B cell (primary cell): ENCODE measurements around the gene SAMD4A. TPM values are rescaled to one million over a fixed set of nuclear protein-coding genes. Genes with fewer than 3 reads are reported as not detected.

Source experiments
- ATAC-seq: fragments of 200-7000 bp; cut with Tn5 transposase; one replicate; pipeline ENCODE4 v1.10.0; 2021; ENCODE audit warnings: low read depth, mild to moderate bottlenecking, moderate number of reproducible peaks, moderate library complexity
- CTCF ChIA-PET: fragments of 350-600 bp; sonication (Branson Sonifier 250); formaldehyde crosslinking; loops from one replicate; lab custom pipeline; 2021; ENCODE audit warnings: antibody characterized with exemption, inconsistent platforms; lab: Charles Lee
- POLR2A ChIA-PET: fragments of 350-600 bp; sonication (Branson Sonifier 250); formaldehyde crosslinking; loops from one replicate; lab custom pipeline; 2021; ENCODE audit warnings: antibody characterized with exemption; lab: Charles Lee
- DNase-seq: peaks from one replicate; pipeline ENCODE4 v3.0.0; 2013
- H2AFZ ChIP-seq: 2 replicates; pipeline ENCODE4 v1.6.1; 2012; ENCODE audit warnings: mild to moderate bottlenecking, low read depth, low read length; ENCODE audit not compliant: insufficient read depth, poor library complexity, severe bottlenecking
- H3K27ac ChIP-seq, 2 donors: 1 replicate in 1 of 2; 2 replicates in 1 of 2; pipeline ENCODE4 v1.5.1; 2012 to 2013; ENCODE audit warnings: low read length in 2 of 2, mild to moderate bottlenecking in 2 of 2, moderate library complexity in 1 of 2
- H3K27me3 ChIP-seq, 4 experiments: fragments of 200-600 bp in 1 of 4; sonication (generic) in 1 of 4; replicated peaks in 1 of 4; 1 replicate in 2 of 4; 2 replicates in 2 of 4; pipeline versions ENCODE4 v1.6.1 to v1.7.0; 2013 to 2016; ENCODE audit warnings: low read length in 3 of 4, mild to moderate bottlenecking in 2 of 4, mixed read lengths in 1 of 4, moderate library complexity in 1 of 4; ENCODE audit not compliant: insufficient read depth in 4 of 4, control insufficient read depth in 3 of 4; ENCODE audit errors: control extremely low read depth in 1 of 4
- H3K36me3 ChIP-seq, 2 experiments: replicated peaks in 1 of 2; 1 replicate in 1 of 2; 2 replicates in 1 of 2; pipeline versions ENCODE4 v1.6.1 to v1.7.1; 2013; ENCODE audit warnings: low read length in 1 of 2; ENCODE audit not compliant: insufficient read depth in 2 of 2, control insufficient read depth in 1 of 2; ENCODE audit errors: control extremely low read depth in 1 of 2, extremely low read depth in 1 of 2
- H3K4me1 ChIP-seq, 2 donors: fragments of 200-600 bp in 1 of 2; sonication (generic) in 1 of 2; 1 replicate in 1 of 2; 2 replicates in 1 of 2; pipeline versions ENCODE4 v1.5.1 to v1.6.1; 2013 to 2017; ENCODE audit warnings: low read length in 2 of 2; ENCODE audit not compliant: control insufficient read depth in 2 of 2, insufficient read depth in 2 of 2
- H3K4me2 ChIP-seq: replicated peaks from 2 replicates; pipeline ENCODE3; 2012; ENCODE audit warnings: mild to moderate bottlenecking, low read depth, low read length; ENCODE audit not compliant: poor library complexity, severe bottlenecking
- H3K4me3 ChIP-seq, 5 experiments: fragments of 200-600 bp in 1 of 5; sonication (generic) in 1 of 5; 1 replicate in 3 of 5; 2 replicates in 2 of 5; pipeline versions ENCODE4 v1.5.1 to v1.7.0; 2011 to 2016; ENCODE audit warnings: low read length in 4 of 5, mild to moderate bottlenecking in 4 of 5, low read depth in 2 of 5, control low read depth in 1 of 5, moderate library complexity in 1 of 5; ENCODE audit not compliant: insufficient read depth in 1 of 5; ENCODE audit errors: control extremely low read depth in 1 of 5, extremely low read depth in 1 of 5
- H3K79me2 ChIP-seq: fragments of 200-600 bp; sonication (generic); one replicate; pipeline ENCODE4 v1.6.0; 2016; ENCODE audit warnings: low read length; ENCODE audit not compliant: control insufficient read depth, insufficient read depth
- H3K9ac ChIP-seq: fragments of 200-600 bp; sonication (generic); 2 replicates; pipeline ENCODE4 v1.6.1; 2017; ENCODE audit warnings: mild to moderate bottlenecking, low read length, moderate library complexity
- H3K9me3 ChIP-seq, 3 donors: one replicate each; pipeline versions ENCODE4 v1.6.1 to v1.7.1; 2013; ENCODE audit warnings: low read length in 2 of 3; ENCODE audit not compliant: control insufficient read depth in 2 of 3, insufficient read depth in 1 of 3; ENCODE audit errors: control extremely low read depth in 1 of 3
- H4K20me1 ChIP-seq: 2 replicates; pipeline ENCODE4 v1.6.0; 2012; ENCODE audit warnings: mild to moderate bottlenecking, low read length; ENCODE audit not compliant: insufficient read depth, control insufficient read depth, poor library complexity, severe bottlenecking
- H3K27ac Mint-ChIP-seq: one replicate; pipeline ENCODE4 v1.8.0; 2021; ENCODE audit warnings: mixed read lengths
- H3K27me3 Mint-ChIP-seq: one replicate; pipeline ENCODE4 v1.8.0; 2021; ENCODE audit warnings: mixed read lengths
- H3K4me1 Mint-ChIP-seq: one replicate; pipeline ENCODE4 v1.8.0; 2021; ENCODE audit warnings: mixed read lengths
- H3K4me3 Mint-ChIP-seq: one replicate; pipeline ENCODE4 v1.8.0; 2021; ENCODE audit warnings: mixed read lengths
- H3K9me3 Mint-ChIP-seq: one replicate; pipeline ENCODE4 v1.8.0; 2022; ENCODE audit warnings: mixed read lengths; ENCODE audit not compliant: insufficient read depth
- EZH2 ChIP-seq: IDR thresholded peaks from 2 replicates; pipeline ENCODE4 v1.6.1; 2012; ENCODE audit warnings: borderline replicate concordance, low read depth, mild to moderate bottlenecking, moderate library complexity, low read length; ENCODE audit not compliant: insufficient read depth, poor library complexity, severe bottlenecking
- WGBS: methylation state at CpG from one replicate; pipeline ENCODE4 v1.1.5; 2013; ENCODE audit warnings: missing lambda C conversion rate; ENCODE audit not compliant: insufficient coverage; 5-methylcytosine and 5-hydroxymethylcytosine counted together
- intact Hi-C: fragments of 100-400 bp; cut with micrococcal nuclease; formaldehyde crosslinking; loops from one replicate; pipeline ENCODE4 v1.10.0; 2022
- polyA plus RNA-seq: library from polyadenylated mRNA; depleted of rRNA; stranded (reverse); fragments of >200 nt; gene quantifications from 2 replicates; pipeline ENCODE4 v1.2.3, GENCODE V29; 2012
- total RNA-seq, 2 donors: library from RNA; stranded (reverse); fragments of 120-200 nt in 1 of 2; gene quantifications; 1 replicate in 1 of 2; 2 replicates in 1 of 2; pipeline versions ENCODE4 v1.2.3 to v1.2.4, GENCODE V29; 2013 to 2022
- TF ChIP-seq, protein P1 (sequence below): fragments of 200-600 bp; IDR thresholded peaks from one replicate; pipeline ENCODE4 v1.8.0; 2022; ENCODE audit warnings: antibody characterized with exemption, mild to moderate bottlenecking

SAMD4A gene
- total and polyA plus RNA-seq, 2 donors (not counting 1 experiment from before 2014, with no cell fraction given): 5.7 to 13.7 TPM

- Histone ChIP-seq H3K4me1 (peaks cover 10 to 18% of the 10 kb centered on the region in 2 donors), H4K20me1 (no peaks in the 10 kb centered on the region), H3K79me2 (peaks cover 4% of the 10 kb centered on the region), H3K27ac (no peak overlapping the region), H2AFZ (no peak overlapping the region), H3K36me3 (no peaks in the 10 kb centered on the region), H3K4me3 (no peak overlapping the region), H3K9ac (no peak overlapping the region), H3K9me3 (no peaks in the 10 kb centered on the region), H3K4me2 (no peak overlapping the region), H3K27me3 (no peaks in the 10 kb centered on the region)
- TF ChIP-seq, protein P1, sequence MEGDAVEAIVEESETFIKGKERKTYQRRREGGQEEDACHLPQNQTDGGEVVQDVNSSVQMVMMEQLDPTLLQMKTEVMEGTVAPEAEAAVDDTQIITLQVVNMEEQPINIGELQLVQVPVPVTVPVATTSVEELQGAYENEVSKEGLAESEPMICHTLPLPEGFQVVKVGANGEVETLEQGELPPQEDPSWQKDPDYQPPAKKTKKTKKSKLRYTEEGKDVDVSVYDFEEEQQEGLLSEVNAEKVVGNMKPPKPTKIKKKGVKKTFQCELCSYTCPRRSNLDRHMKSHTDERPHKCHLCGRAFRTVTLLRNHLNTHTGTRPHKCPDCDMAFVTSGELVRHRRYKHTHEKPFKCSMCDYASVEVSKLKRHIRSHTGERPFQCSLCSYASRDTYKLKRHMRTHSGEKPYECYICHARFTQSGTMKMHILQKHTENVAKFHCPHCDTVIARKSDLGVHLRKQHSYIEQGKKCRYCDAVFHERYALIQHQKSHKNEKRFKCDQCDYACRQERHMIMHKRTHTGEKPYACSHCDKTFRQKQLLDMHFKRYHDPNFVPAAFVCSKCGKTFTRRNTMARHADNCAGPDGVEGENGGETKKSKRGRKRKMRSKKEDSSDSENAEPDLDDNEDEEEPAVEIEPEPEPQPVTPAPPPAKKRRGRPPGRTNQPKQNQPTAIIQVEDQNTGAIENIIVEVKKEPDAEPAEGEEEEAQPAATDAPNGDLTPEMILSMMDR: no peak
- no peak for TF ChIP-seq EZH2
- peaks cover 17% of the 10 kb centered on the region for H3K4me1 Mint-ChIP-seq
- DNase-seq (no peak), ATAC-seq (no peak)
- H3K9me3 Mint-ChIP-seq: no peaks in the 10 kb centered on the region
- no peaks in the 10 kb centered on the region for H3K27me3 Mint-ChIP-seq
- WGBS: 97% methylated on average over 8 of the region's 8 CpGs
- no peak overlapping the region for H3K27ac Mint-ChIP-seq
- ChIA-PET POLR2A (no interaction called here), CTCF (no interaction called here)
- H3K4me3 Mint-ChIP-seq: no peak overlapping the region
- intact Hi-C loops: no loop called here
Measured at GRCh38 chr14:54667764-54668163, 100.8 kb downstream of the SAMD4A start.

DNA sequence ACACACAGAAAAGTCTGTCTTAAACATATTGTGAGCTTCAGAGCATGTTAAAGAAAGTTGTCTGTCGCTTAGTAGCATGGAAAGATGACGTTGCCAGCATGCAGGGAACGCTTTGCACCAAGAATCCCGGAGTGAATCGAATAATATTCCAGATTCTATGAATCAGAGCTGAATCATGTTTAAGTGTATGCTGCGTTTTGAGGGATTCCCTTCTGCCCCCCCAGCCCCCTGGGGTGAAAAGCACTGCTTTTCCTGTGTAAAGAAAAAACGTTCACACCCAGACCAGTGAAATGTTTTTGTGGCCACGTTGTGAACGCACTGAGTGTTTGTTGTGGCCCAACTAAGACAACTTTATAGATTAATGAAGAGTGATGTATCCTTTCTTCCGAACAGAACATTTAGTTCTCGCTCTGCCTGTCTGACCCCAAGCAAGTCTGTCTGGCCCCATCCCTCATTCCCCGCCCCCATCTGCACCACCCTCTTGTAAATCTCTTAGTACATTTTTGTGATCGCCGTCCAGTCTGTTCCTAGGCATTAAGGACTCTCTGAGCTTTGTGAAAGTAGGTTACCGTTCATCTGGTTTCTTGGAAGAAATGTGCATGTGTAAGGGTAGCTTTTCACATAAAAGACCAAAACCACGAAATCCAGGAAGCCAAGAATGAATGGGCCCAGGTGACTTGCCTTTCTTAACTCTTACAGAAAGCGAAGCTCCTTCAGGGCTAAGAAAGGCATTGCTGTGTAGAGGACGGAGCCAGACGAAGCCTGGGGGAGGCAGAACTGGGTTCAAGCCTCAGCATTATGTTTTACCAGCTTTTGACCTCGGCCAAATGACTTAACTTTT is 103.0 kb downstream of the SAMD4A start:
- no peaks in the 10 kb centered on the region for H4K20me1 ChIP-seq
- H3K27ac Mint-ChIP-seq: no peak overlapping the region
- no peaks in the 10 kb centered on the region for H3K9me3 Mint-ChIP-seq
- H3K4me3 Mint-ChIP-seq: no peak overlapping the region
- DNase-seq: no peak
- ATAC-seq: no peak
- no peaks in the 10 kb centered on the region for H3K9me3 ChIP-seq
- ChIA-PET CTCF (interaction anchor here (0.7 to 1.1 kb wide), 2 partner anchors 102 to 104 kb away, joined by 3 to 4 read pairs; no protein-coding TSS in a partner anchor), POLR2A (no interaction called here)
- WGBS: 85% methylated on average over 8 of the region's 20 CpGs
- no peak overlapping the region for H3K4me2 ChIP-seq
- H3K36me3 ChIP-seq: no peaks in the 10 kb centered on the region
- H3K4me3 ChIP-seq: no peak overlapping the region
- no peak overlapping the region for H3K27ac ChIP-seq
- no peak overlapping the region for H2AFZ ChIP-seq
- H3K27me3 ChIP-seq: no peaks in the 10 kb centered on the region
- no peak for TF ChIP-seq EZH2
- TF ChIP-seq, protein P1: no peak
- H3K4me1 ChIP-seq: peaks cover 3 to 7% of the 10 kb centered on the region in 2 donors
- intact Hi-C loops: no loop called here
- H3K79me2 ChIP-seq: peaks cover 4% of the 10 kb centered on the region
- H3K9ac ChIP-seq: no peak overlapping the region
- H3K27me3 Mint-ChIP-seq: no peaks in the 10 kb centered on the region
- peaks cover 8% of the 10 kb centered on the region for H3K4me1 Mint-ChIP-seq
